HepG2 (cell line): Measurements from ENCODE around the gene TRIM58. TPM values are rescaled to one million over a fixed set of nuclear protein-coding genes. Genes with fewer than 3 reads are reported as not detected.

ENCODE experiments used
- ATAC-seq: fragments of 200-7000 bp; cut with Tn5 transposase; 3 replicates; pipeline ENCODE4 v1.9.1; 2020; ENCODE audit warnings: mild to moderate bottlenecking, moderate library complexity
- BruUV-seq: library from RNA; stranded (reverse); fragments of 400-500 nt; replicated peaks from 2 replicates; lab custom pipeline; 2021; lab: Mats Ljungman, UMichigan
- CTCF ChIA-PET: fragments of 300-600 bp; formaldehyde crosslinking; extraction: SDS; loops from one replicate; lab custom pipeline; 2021; ENCODE audit warnings: low total read pairs, inconsistent platforms, low intra/inter-chr PET ratio; lab: Yijun Ruan, JAX
- POLR2A ChIA-PET: fragments of 350-600 bp; sonication (Branson Sonifier 250); formaldehyde crosslinking; loops from one replicate; lab custom pipeline; 2020; ENCODE audit warnings: antibody characterized with exemption, inconsistent platforms; lab: Yijun Ruan, JAX
- DNase-seq: peaks from one replicate; pipeline ENCODE4 v3.0.0-alpha.2; 2015; ENCODE audit warnings: low spot score
- FAIRE-seq: peaks from 3 replicates; lab custom pipeline; 2011; peaks lifted over from hg19 to GRCh38; lab: Jason Lieb, UNC
- H2AFZ ChIP-seq: one replicate; pipeline ENCODE4 v1.6.1; 2011; ENCODE audit warnings: low read length, inconsistent platforms
- H3K27ac ChIP-seq: fragments of 300-600 bp; 3 replicates; pipeline ENCODE4 v1.8.0; 2011; ENCODE audit warnings: mixed run types, mild to moderate bottlenecking, mixed read lengths, low read length, inconsistent platforms; ENCODE audit not compliant: insufficient read depth; ENCODE audit errors: extremely low read length
- H3K27me3 ChIP-seq, 2 experiments: fragments of 200-600 bp in 1 of 2; 2 replicates in 1 of 2; 3 replicates in 1 of 2; pipeline versions ENCODE4 v1.6.0 to v1.8.0; 2011; ENCODE audit warnings: low read length in 2 of 2, mild to moderate bottlenecking in 2 of 2, moderate library complexity in 2 of 2, inconsistent platforms in 1 of 2; ENCODE audit not compliant: insufficient read depth in 2 of 2, control insufficient read depth in 1 of 2
- H3K36me3 ChIP-seq, 2 experiments: fragments of 200-600 bp in 1 of 2; replicated peaks in 1 of 2; 2 replicates in 1 of 2; 3 replicates in 1 of 2; pipeline versions ENCODE4 v1.5.1 to v1.8.0; 2011; ENCODE audit warnings: low read length in 2 of 2, inconsistent platforms in 1 of 2; ENCODE audit not compliant: insufficient read depth in 2 of 2, control insufficient read depth in 1 of 2
- H3K4me1 ChIP-seq: 2 replicates; pipeline ENCODE4 v1.5.1; 2012; ENCODE audit warnings: low read length, inconsistent platforms; ENCODE audit not compliant: insufficient read depth
- H3K4me2 ChIP-seq: 2 replicates; pipeline ENCODE4 v1.6.0; 2011; ENCODE audit warnings: low read depth, low read length, inconsistent platforms
- H3K4me3 ChIP-seq, 3 experiments: fragments of 200-600 bp in 1 of 3; sonication (generic), shearing (Covaris generic) in 1 of 3; replicated peaks in 1 of 3; 2 replicates each; pipeline ENCODE4 v1.5.1; 2011 to 2016; ENCODE audit warnings: low read length in 3 of 3, inconsistent platforms in 2 of 3, low read depth in 2 of 3, mild to moderate bottlenecking in 2 of 3, control low read depth in 1 of 3, mixed read lengths in 1 of 3; ENCODE audit not compliant: insufficient read depth in 1 of 3
- H3K79me2 ChIP-seq: one replicate; pipeline ENCODE4 v1.6.1; 2011; ENCODE audit warnings: low read length, inconsistent platforms; ENCODE audit not compliant: insufficient read depth
- H3K9ac ChIP-seq: 2 replicates; pipeline ENCODE4 v1.6.0; 2011; ENCODE audit warnings: mild to moderate bottlenecking, low read depth, low read length, inconsistent platforms; ENCODE audit not compliant: insufficient read depth
- H3K9me3 ChIP-seq: 2 replicates; pipeline ENCODE4 v1.5.1; 2012; ENCODE audit warnings: mild to moderate bottlenecking, low read length
- H4K20me1 ChIP-seq: 2 replicates; pipeline ENCODE4 v1.6.0; 2011; ENCODE audit warnings: inconsistent platforms, mild to moderate bottlenecking, low read length, moderate library complexity; ENCODE audit not compliant: insufficient read depth
- ETV6 ChIP-seq: sonication (generic); formaldehyde crosslinking; conservative IDR thresholded peaks from 2 replicates; pipeline ENCODE4 v1.4.0; 2020; ENCODE audit warnings: missing genetic modification reagents
- HOXA3 ChIP-seq: sonication (generic); formaldehyde crosslinking; IDR thresholded peaks from 2 replicates; pipeline ENCODE4 v1.5.0; 2020; ENCODE audit warnings: missing genetic modification reagents
- KDM5B ChIP-seq: sonication (generic); formaldehyde crosslinking; IDR thresholded peaks from 2 replicates; pipeline ENCODE4 v1.4.0; 2020; ENCODE audit warnings: missing genetic modification reagents, mild to moderate bottlenecking, borderline replicate concordance
- MAFK ChIP-seq, 2 experiments: IDR thresholded peaks in 1 of 2; conservative IDR thresholded peaks in 1 of 2; 2 replicates each; pipeline ENCODE4 v1.6.1; 2011; ENCODE audit warnings: improper control_type of control experiment in 2 of 2, low read length in 2 of 2
- MZF1 ChIP-seq: sonication (generic); formaldehyde crosslinking; IDR thresholded peaks from 2 replicates; pipeline ENCODE4 v1.8.1; 2023; ENCODE audit warnings: mild to moderate bottlenecking, missing genetic modification reagents, borderline replicate concordance
- SMAD3 ChIP-seq: sonication (generic); formaldehyde crosslinking; IDR thresholded peaks from 2 replicates; pipeline ENCODE4 v1.4.0; 2020; ENCODE audit warnings: missing genetic modification reagents
- SOX6 ChIP-seq, 2 experiments: fragments of 450-650 bp in 1 of 2; sonication (generic) in 1 of 2; formaldehyde crosslinking in 1 of 2; IDR thresholded peaks; 2 replicates each; pipeline versions ENCODE4 v1.4.0 to v1.6.1; 2017 to 2020; ENCODE audit warnings: antibody characterized with exemption in 1 of 2, mild to moderate bottlenecking in 1 of 2, missing genetic modification reagents in 1 of 2
- ZNF224 ChIP-seq: sonication (generic); formaldehyde crosslinking; IDR thresholded peaks from 2 replicates; pipeline ENCODE4 v1.5.0; 2020; ENCODE audit warnings: mild to moderate bottlenecking, missing genetic modification reagents
- ZNF274 ChIP-seq: sonication (generic); formaldehyde crosslinking; IDR thresholded peaks from 2 replicates; pipeline ENCODE4 v1.5.1; 2020; ENCODE audit warnings: mild to moderate bottlenecking, missing genetic modification reagents
- ZNF292 ChIP-seq: sonication (generic); formaldehyde crosslinking; IDR thresholded peaks from 2 replicates; pipeline ENCODE4 v1.8.1; 2022; ENCODE audit warnings: mild to moderate bottlenecking, low read depth, missing genetic modification reagents, borderline replicate concordance
- ZNF354B ChIP-seq: sonication (generic); formaldehyde crosslinking; IDR thresholded peaks from 2 replicates; pipeline ENCODE4 v1.8.0; 2022; ENCODE audit warnings: mild to moderate bottlenecking, missing genetic modification reagents
- ZNF747 ChIP-seq: sonication (generic); formaldehyde crosslinking; IDR thresholded peaks from 2 replicates; pipeline ENCODE4 v1.8.1; 2023; ENCODE audit warnings: missing genetic modification reagents, mild to moderate bottlenecking, borderline replicate concordance
- ZNF761 ChIP-seq: sonication (generic); formaldehyde crosslinking; conservative IDR thresholded peaks from 2 replicates; pipeline ENCODE4 v1.4.0; 2020; ENCODE audit warnings: mild to moderate bottlenecking, missing genetic modification reagents
- ZSCAN25 ChIP-seq: sonication (generic); formaldehyde crosslinking; IDR thresholded peaks from 2 replicates; pipeline ENCODE4 v1.8.0; 2022; ENCODE audit warnings: mild to moderate bottlenecking, missing genetic modification reagents
- WGBS: methylation state at CpG from one replicate; pipeline ENCODE4 v1.1.6; 2017; ENCODE audit warnings: low lambda C conversion rate; 5-methylcytosine and 5-hydroxymethylcytosine counted together
- in situ Hi-C: cut with HindIII; loops from 2 replicates; pipeline ENCODE4 v1.10.0; 2017; ENCODE audit warnings: low pct_unique_long_range_greater_than_20kb; ENCODE audit not compliant: extremely low pct_ligation_motif_present
- intact Hi-C: fragments of 100-400 bp; cut with micrococcal nuclease; formaldehyde crosslinking; loops from one replicate; pipeline ENCODE4 v1.10.0; 2022; ENCODE audit not compliant: unreplicated experiment
- polyA plus RNA-seq, 8 experiments: library from polyadenylated mRNA; depleted of rRNA in 3 of 8; stranded (reverse) in 7 of 8; unstranded in 1 of 8; fragments of >200 nt; fragmentation: Illumina TruSeq in 4 of 8; extraction: Trizol in 4 of 8; gene quantifications; 2 replicates each; pipeline versions ENCODE4 v1.2.1 to v1.2.3, GENCODE V29; 2011 to 2016; ENCODE audit warnings: low read depth in 4 of 8, missing spikeins in 1 of 8, mixed read lengths in 1 of 8; ENCODE audit not compliant: insufficient read depth in 1 of 8
- total RNA-seq, 5 experiments: library from RNA; depleted of rRNA; stranded (reverse); fragments of >200 nt; fragmentation: Illumina TruSeq; extraction: Trizol; gene quantifications; 2 replicates each; pipeline ENCODE4 v1.2.3, GENCODE V29; 2016; ENCODE audit warnings: low read depth in 1 of 5
- TF ChIP-seq, protein P1 (sequence below): sonication (generic); formaldehyde crosslinking; IDR thresholded peaks from 2 replicates; pipeline ENCODE4 v1.4.0; 2020; ENCODE audit warnings: missing genetic modification reagents
- TF ChIP-seq, protein P2 (sequence below): sonication (generic); formaldehyde crosslinking; IDR thresholded peaks from 2 replicates; pipeline ENCODE4 v1.8.1; 2023; ENCODE audit warnings: missing genetic modification reagents, mild to moderate bottlenecking, borderline replicate concordance
- TF ChIP-seq, protein P3 (sequence below): IDR thresholded peaks from 2 replicates; pipeline ENCODE4 v1.6.1; 2016

Gene TRIM58
- total and polyA plus RNA-seq, 2 of the 13 experiments (the other 11 are each of a cell fraction or from before 2014, with no cell fraction given), result not detected

DNA sequence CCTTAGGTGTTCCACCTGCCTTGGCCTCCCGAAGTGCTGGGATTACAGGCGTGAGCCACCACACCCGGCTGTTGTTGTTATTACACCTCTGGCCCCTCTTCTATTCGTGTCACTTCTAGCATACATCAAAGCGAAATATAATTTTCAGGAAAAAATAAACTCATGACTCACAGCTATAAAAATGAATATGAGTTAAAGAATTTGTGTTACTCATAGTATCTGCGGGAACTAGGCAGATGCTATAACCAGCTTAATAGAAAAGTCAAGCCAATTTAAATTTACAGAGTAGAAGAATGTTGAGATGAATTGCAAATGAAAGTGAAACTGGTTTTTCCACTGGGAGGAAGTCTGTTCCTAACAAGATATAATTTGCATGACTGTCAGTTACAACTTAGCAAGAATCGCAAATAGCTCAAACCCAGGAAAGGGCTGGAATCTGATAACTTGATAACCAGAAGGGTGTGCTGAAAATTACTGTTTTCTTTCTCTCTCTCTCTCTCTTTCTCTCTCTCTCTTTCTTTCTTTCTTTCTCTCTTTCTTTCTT, 49.6 kb downstream of the TRIM58 start:
- DNase-seq (no peak), FAIRE-seq (no peak), ATAC-seq (no peak)
- no peaks in the 10 kb centered on the region for H4K20me1 ChIP-seq
- no peaks in the 10 kb centered on the region for H3K27me3 ChIP-seq
- no peak overlapping the region for H3K27ac ChIP-seq
- no peak for TF ChIP-seq ZNF224 (CRISPR knock-in tag)
- POLR2A ChIA-PET, result no interaction called here
- H3K79me2 ChIP-seq, result no peaks in the 10 kb centered on the region
- 20% methylated on average over 7 of the region's 7 CpGs for WGBS
- H2AFZ ChIP-seq, result no peak overlapping the region
- CTCF ChIA-PET, result no interaction called here
- H3K4me1 ChIP-seq, result no peaks in the 10 kb centered on the region
- BruUV-seq, result no TSS peak
- no peak overlapping the region for H3K9ac ChIP-seq
- in situ Hi-C loops, result no loop called here
- H3K9me3 ChIP-seq, result peaks cover 31% of the 10 kb centered on the region
- no peak overlapping the region for H3K4me2 ChIP-seq
- H3K4me3 ChIP-seq, result no peak overlapping the region
- no peaks in the 10 kb centered on the region for H3K36me3 ChIP-seq
- intact Hi-C loops, result no loop called here

DNA sequence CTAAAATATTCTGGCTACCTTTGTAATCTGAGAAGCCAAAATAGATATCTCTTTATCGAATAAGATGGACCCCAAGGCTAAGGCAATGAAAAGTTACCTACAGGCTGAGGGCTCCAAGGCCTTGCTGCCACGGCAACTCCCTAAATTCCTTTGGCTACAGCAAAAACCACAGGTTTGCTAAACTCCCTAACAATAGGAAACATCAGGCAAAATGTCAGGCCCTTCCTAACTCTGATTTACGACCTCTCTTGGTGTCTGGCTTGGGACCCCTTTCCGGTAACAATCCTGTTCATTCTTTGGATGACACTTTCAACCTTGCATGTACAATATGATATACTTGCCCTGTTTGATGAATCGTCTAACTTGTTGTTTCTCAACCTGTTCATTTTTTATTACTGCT, 51.8 kb downstream of the TRIM58 start:
- CTCF ChIA-PET, result no interaction called here
- intact Hi-C loops (no loop called here), in situ Hi-C loops (no loop called here)
- Histone ChIP-seq H3K79me2 (no peaks in the 10 kb centered on the region), H3K27ac (no peak overlapping the region), H3K4me1 (no peaks in the 10 kb centered on the region), H3K4me3 (no peak overlapping the region), H2AFZ (no peak overlapping the region), H3K27me3 (no peaks in the 10 kb centered on the region), H3K36me3 (no peaks in the 10 kb centered on the region), H3K9me3 (peaks cover 40% of the 10 kb centered on the region), H3K9ac (no peak overlapping the region), H3K4me2 (no peak overlapping the region), H4K20me1 (no peaks in the 10 kb centered on the region)
- DNase-seq, result no peak
- no peak for ATAC-seq
- 13% methylated on average over 5 of the region's 5 CpGs for WGBS
- FAIRE-seq, result no peak
- POLR2A ChIA-PET, result no interaction called here
- BruUV-seq, result no TSS peak
- no peak for TF ChIP-seq ZNF292 (CRISPR knock-in tag)
- TF ChIP-seq ZSCAN25, result no peak
- no peak for TF ChIP-seq SOX6 (IDR thresholded peaks at IDR 0.05)
- no peak for TF ChIP-seq SOX6 (CRISPR knock-in tag; IDR thresholded peaks at IDR 0.05)
- no peak for TF ChIP-seq HOXA3 (CRISPR knock-in tag)
- TF ChIP-seq, protein P1, sequence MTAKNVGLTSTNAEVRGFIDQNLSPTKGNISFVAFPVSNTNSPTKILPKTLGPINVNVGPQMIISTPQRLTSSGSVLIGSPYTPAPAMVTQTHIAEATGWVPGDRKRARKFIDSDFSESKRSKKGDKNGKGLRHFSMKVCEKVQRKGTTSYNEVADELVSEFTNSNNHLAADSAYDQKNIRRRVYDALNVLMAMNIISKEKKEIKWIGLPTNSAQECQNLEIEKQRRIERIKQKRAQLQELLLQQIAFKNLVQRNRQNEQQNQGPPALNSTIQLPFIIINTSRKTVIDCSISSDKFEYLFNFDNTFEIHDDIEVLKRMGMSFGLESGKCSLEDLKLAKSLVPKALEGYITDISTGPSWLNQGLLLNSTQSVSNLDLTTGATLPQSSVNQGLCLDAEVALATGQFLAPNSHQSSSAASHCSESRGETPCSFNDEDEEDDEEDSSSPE (CRISPR knock-in tag), result no peak
- TF ChIP-seq ZNF274 (CRISPR knock-in tag), result no peak
- no peak for TF ChIP-seq MAFK (conservative IDR thresholded peaks at IDR 0.05 in 1 of 2, IDR thresholded peaks at IDR 0.05 in 1 of 2; ENCODE audit: low read length in 2 of 2)
- no peak for TF ChIP-seq ZNF747
- no peak for TF ChIP-seq ZNF354B
- no peak for TF ChIP-seq SMAD3 (CRISPR knock-in tag)
- no peak for TF ChIP-seq ZNF761 (CRISPR knock-in tag)
- TF ChIP-seq, protein P2, sequence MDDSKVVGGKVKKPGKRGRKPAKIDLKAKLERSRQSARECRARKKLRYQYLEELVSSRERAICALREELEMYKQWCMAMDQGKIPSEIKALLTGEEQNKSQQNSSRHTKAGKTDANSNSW, result no peak
- TF ChIP-seq KDM5B (CRISPR knock-in tag), result no peak
- TF ChIP-seq ETV6 (CRISPR knock-in tag), result no peak
- TF ChIP-seq, protein P3, sequence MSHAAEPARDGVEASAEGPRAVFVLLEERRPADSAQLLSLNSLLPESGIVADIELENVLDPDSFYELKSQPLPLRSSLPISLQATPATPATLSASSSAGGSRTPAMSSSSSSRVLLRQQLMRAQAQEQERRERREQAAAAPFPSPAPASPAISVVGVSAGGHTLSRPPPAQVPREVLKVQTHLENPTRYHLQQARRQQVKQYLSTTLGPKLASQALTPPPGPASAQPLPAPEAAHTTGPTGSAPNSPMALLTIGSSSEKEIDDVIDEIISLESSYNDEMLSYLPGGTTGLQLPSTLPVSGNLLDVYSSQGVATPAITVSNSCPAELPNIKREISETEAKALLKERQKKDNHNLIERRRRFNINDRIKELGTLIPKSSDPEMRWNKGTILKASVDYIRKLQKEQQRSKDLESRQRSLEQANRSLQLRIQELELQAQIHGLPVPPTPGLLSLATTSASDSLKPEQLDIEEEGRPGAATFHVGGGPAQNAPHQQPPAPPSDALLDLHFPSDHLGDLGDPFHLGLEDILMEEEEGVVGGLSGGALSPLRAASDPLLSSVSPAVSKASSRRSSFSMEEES, result no peak
- no peak for TF ChIP-seq MZF1 (CRISPR knock-in tag)
